Thyroid gland (tissue), 4 donors: ENCODE data around the gene HIKESHI. TPM values are rescaled to one million over a fixed set of nuclear protein-coding genes. Genes with fewer than 3 reads are reported as not detected.
A peak's percentile ranks its signal among the peaks of the same experiment; 100 is the strongest.

Experiments
- DNase-seq, 2 donors: peaks; one replicate each; pipeline ENCODE4 v3.0.0-alpha.2; 2019
- H3K27ac ChIP-seq, 3 donors: fragments of 200-600 bp; sonication (generic); 1 replicate in 2 of 3; 2 replicates in 1 of 3; pipeline ENCODE4 v1.5.1; 2016 to 2019; ENCODE audit warnings: mild to moderate bottlenecking in 1 of 3, moderate library complexity in 1 of 3
- H3K27me3 ChIP-seq: fragments of 200-600 bp; sonication (generic); one replicate; pipeline ENCODE4 v1.5.1; 2019
- H3K36me3 ChIP-seq, 2 donors: fragments of 200-600 bp; sonication (generic); one replicate each; pipeline ENCODE4 v1.5.1; 2016 to 2019
- H3K4me1 ChIP-seq, 2 donors: fragments of 200-600 bp; sonication (generic); one replicate each; pipeline ENCODE4 v1.5.1; 2017 to 2019
- H3K4me3 ChIP-seq, 3 donors: fragments of 200-600 bp; sonication (generic); replicated peaks in 1 of 3; 1 replicate in 2 of 3; 2 replicates in 1 of 3; pipeline ENCODE4 v1.5.1; 2016; ENCODE audit warnings: mild to moderate bottlenecking in 1 of 3
- H3K9me3 ChIP-seq: fragments of 200-600 bp; sonication (generic); one replicate; pipeline ENCODE4 v1.5.1; 2017
- POLR2A ChIP-seq, 2 donors: fragments of 450-650 bp; IDR thresholded peaks; one replicate each; pipeline ENCODE4 v1.6.1; 2017; ENCODE audit warnings: antibody characterized with exemption in 2 of 2, mild to moderate bottlenecking in 2 of 2, moderate library complexity in 1 of 2
- WGBS, 2 donors: methylation state at CpG; one replicate each; pipeline ENCODE4 v1.1.5; 2017; 5-methylcytosine and 5-hydroxymethylcytosine counted together
- intact Hi-C: fragments of 100-400 bp; cut with DNase I; formaldehyde crosslinking; loops from one replicate; pipeline ENCODE4 v1.15.1; 2023
- total RNA-seq, 4 donors: library from RNA; depleted of rRNA; stranded (reverse); fragments of >200 nt; gene quantifications; one replicate each; pipeline ENCODE4 v1.2.3, GENCODE V29; 2016
- TF ChIP-seq, protein P1 (sequence below), 6 experiments: fragments of 200-600 bp in 3 of 6; fragments of 450-650 bp in 3 of 6; sonication (generic) in 3 of 6; IDR thresholded peaks; one replicate each; pipeline ENCODE4 v1.5.1; 2016 to 2019; ENCODE audit warnings: antibody characterized with exemption in 6 of 6, mild to moderate bottlenecking in 2 of 6, inconsistent platforms in 1 of 6, moderate library complexity in 1 of 6

The HIKESHI gene, protein sequence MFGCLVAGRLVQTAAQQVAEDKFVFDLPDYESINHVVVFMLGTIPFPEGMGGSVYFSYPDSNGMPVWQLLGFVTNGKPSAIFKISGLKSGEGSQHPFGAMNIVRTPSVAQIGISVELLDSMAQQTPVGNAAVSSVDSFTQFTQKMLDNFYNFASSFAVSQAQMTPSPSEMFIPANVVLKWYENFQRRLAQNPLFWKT
- 10 to 100 TPM; 32.9 to 53.6 (median 36.9) TPM for total RNA-seq

DNA sequence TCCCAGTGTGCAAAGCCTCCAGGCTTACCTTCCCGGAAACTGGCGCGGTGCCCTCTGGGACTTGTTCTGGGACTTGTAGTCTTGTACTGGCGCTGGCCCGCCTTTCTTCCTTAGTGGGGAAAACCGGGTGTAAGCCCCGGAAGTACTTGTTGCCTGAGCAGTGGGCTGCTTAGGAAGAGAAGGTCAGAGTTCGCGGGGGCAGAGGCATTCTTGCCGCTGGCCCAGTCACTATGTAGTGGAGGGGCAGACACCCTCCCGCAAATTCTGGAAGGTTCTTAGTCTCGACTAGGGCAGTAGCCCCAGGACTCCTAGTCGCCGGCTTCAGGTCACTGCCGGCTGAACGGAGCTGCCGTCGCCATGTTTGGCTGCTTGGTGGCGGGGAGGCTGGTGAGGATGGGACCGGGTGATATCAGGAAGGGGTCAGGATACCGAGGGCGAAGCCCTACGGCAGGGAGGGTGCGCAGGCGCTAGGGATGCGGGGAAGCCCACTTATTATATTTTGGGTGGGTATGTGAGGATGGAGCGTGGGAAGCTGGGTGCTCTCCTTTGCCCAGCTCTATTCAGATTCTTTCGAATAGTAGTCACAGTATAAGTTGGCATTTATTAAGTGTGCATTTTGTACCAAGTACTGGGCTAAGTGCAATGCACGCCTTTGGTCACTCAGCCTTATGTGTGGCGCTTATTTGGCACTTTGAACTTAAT, at the start of gene HIKESHI:
HIKESHI (plus strand) TSS at position 149 of the 702 bp plus-strand sequence; CDS start at position 358, 209 bp downstream.
- intact Hi-C loops: no loop called here
- H3K27ac ChIP-seq: peak within 1 kb of the TSS; percentile 52 to 91 (median 69)
- peak in 1 of 2 donors; percentile 63 for TF ChIP-seq POLR2A (IDR thresholded peaks at IDR 0.05)
- TF ChIP-seq, protein P1, sequence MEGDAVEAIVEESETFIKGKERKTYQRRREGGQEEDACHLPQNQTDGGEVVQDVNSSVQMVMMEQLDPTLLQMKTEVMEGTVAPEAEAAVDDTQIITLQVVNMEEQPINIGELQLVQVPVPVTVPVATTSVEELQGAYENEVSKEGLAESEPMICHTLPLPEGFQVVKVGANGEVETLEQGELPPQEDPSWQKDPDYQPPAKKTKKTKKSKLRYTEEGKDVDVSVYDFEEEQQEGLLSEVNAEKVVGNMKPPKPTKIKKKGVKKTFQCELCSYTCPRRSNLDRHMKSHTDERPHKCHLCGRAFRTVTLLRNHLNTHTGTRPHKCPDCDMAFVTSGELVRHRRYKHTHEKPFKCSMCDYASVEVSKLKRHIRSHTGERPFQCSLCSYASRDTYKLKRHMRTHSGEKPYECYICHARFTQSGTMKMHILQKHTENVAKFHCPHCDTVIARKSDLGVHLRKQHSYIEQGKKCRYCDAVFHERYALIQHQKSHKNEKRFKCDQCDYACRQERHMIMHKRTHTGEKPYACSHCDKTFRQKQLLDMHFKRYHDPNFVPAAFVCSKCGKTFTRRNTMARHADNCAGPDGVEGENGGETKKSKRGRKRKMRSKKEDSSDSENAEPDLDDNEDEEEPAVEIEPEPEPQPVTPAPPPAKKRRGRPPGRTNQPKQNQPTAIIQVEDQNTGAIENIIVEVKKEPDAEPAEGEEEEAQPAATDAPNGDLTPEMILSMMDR (IDR thresholded peaks at IDR 0.05): no peak
- DNase-seq: peak; percentile 100
- no peaks in the 10 kb centered on the region for H3K36me3 ChIP-seq
- WGBS, 2 donors: 1% methylated on average over 18 to 25 of the region's 30 CpGs
- no peaks in the 10 kb centered on the region for H3K27me3 ChIP-seq
- peaks cover 6 to 12% of the 10 kb centered on the region in 2 donors for H3K4me1 ChIP-seq
- H3K4me3 ChIP-seq: peak within 1 kb of the TSS; percentile 63 to 75 (median 68)
- no peaks in the 10 kb centered on the region for H3K9me3 ChIP-seq

DNA sequence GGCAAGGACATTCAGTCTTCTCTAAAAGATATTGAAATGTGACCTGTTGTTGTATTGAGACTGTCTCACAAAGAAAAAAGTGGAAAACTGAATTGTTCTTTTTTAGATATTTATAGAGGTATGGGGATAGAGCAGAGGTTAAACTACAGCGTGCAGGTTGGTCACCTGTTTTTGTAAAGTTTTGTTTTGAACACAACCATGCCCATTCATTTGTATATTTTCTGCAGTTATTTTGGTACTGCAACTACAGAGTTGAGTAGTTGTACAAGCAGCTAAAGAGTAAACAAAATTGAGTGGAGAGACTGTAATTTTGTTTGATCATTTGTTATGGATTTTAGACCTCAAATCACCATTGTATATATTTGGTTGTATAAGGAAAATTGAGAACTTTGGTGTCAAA, 46.1 kb upstream of the HIKESHI start:
- TF ChIP-seq POLR2A (IDR thresholded peaks at IDR 0.05): no peak
- TF ChIP-seq, protein P1 (IDR thresholded peaks at IDR 0.05): no peak
- peaks cover 5 to 9% of the 10 kb centered on the region in 2 donors for H3K36me3 ChIP-seq
- H3K9me3 ChIP-seq: no peaks in the 10 kb centered on the region
- H3K27ac ChIP-seq: no peak overlapping the region
- no peak overlapping the region for H3K4me3 ChIP-seq
- WGBS, 2 donors: 89 to 96% methylated on average over 1 of the region's 1 CpG
- H3K4me1 ChIP-seq: no peaks in the 10 kb centered on the region
- DNase-seq: no peak
- intact Hi-C loops: no loop called here
- no peaks in the 10 kb centered on the region for H3K27me3 ChIP-seq

DNA sequence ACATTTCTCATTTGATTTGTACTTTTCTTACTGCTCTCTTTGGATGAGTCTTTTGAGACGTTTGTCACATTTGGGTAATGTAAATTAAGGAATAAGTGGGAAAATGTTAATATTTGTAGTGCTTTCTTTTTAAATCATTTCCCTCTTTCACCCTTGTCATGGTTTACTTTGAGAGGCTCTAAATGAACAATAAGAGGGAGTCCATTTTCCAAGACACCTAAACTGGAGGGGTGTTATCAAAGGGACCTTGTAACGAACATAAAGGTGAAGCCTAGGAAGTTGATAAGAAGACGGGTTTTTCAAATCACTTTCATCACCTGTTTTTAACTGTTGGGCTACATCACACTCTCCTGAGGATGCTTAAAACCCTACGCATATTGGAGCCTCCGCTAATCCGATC, 45.4 kb upstream of the HIKESHI start:
- Histone ChIP-seq H3K4me1 (no peaks in the 10 kb centered on the region), H3K9me3 (no peaks in the 10 kb centered on the region), H3K27ac (no peak overlapping the region), H3K36me3 (peaks cover 5 to 9% of the 10 kb centered on the region in 2 donors), H3K4me3 (no peak overlapping the region), H3K27me3 (no peaks in the 10 kb centered on the region)
- no peak for DNase-seq
- intact Hi-C loops: no loop called here
- 93 to 94% methylated on average over 6 of the region's 6 CpGs for WGBS, 2 donors
- TF ChIP-seq POLR2A (IDR thresholded peaks at IDR 0.05): no peak
- TF ChIP-seq, protein P1 (IDR thresholded peaks at IDR 0.05): no peak

DNA sequence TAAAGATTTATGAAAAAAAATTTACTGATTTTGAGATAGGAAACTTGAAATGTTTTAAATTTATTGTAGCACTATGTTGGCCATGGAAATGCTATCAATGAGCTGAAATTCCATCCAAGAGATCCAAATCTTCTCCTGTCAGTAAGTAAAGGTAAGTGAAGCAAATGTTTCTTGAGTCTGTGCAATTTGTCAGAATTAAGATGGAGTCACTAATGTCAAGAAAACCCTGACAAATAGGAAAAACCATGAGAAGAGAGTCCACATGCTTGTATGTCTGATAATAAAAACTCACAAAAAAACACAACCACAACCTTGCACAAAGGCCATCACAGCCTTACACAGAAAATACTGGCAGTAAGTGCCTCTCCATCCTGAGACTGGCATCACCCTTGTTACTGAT, 44.6 kb upstream of the HIKESHI start:
- H3K4me1 ChIP-seq: no peaks in the 10 kb centered on the region
- intact Hi-C loops: no loop called here
- H3K4me3 ChIP-seq: no peak overlapping the region
- no peak for TF ChIP-seq POLR2A (IDR thresholded peaks at IDR 0.05)
- TF ChIP-seq, protein P1 (IDR thresholded peaks at IDR 0.05): no peak
- H3K27ac ChIP-seq: no peak overlapping the region
- H3K9me3 ChIP-seq: no peaks in the 10 kb centered on the region
- H3K36me3 ChIP-seq: peaks cover 8 to 9% of the 10 kb centered on the region in 2 donors
- DNase-seq: no peak
- H3K27me3 ChIP-seq: no peaks in the 10 kb centered on the region

DNA sequence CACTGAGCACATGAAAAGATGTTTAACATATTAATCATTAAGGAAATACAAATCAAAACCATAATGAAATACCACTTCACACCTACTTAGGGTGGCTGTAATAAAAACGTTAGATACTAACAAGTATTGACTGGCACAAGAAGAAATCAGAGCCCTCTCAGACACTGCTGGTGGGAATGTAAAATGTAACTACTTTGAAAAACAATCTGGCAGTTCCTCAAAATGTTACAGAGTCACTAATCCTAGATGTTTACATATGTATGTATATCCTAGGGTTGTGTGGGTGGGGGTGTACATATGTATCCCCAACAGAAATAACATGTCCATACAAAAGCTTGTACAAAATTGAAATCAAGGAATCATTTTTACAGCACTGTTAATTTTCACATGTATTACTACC, 42.3 kb upstream of the HIKESHI start:
- Histone ChIP-seq H3K9me3 (no peaks in the 10 kb centered on the region), H3K4me1 (no peaks in the 10 kb centered on the region), H3K4me3 (no peak overlapping the region), H3K27ac (no peak overlapping the region), H3K27me3 (no peaks in the 10 kb centered on the region), H3K36me3 (peaks cover 8 to 9% of the 10 kb centered on the region in 2 donors)
- TF ChIP-seq POLR2A (IDR thresholded peaks at IDR 0.05): no peak
- TF ChIP-seq, protein P1 (IDR thresholded peaks at IDR 0.05): no peak
- intact Hi-C loops: no loop called here
- 63 to 85% methylated on average over 1 of the region's 1 CpG for WGBS, 2 donors
- no peak for DNase-seq
